Measurements from ENCODE around the gene HOGA1.
"Not testable (repeated sequence)": the region's sequence is repeated elsewhere in the genome, so short reads cannot be mapped to it uniquely, and the experiment has no call there.

HOGA1 gene

DNA sequence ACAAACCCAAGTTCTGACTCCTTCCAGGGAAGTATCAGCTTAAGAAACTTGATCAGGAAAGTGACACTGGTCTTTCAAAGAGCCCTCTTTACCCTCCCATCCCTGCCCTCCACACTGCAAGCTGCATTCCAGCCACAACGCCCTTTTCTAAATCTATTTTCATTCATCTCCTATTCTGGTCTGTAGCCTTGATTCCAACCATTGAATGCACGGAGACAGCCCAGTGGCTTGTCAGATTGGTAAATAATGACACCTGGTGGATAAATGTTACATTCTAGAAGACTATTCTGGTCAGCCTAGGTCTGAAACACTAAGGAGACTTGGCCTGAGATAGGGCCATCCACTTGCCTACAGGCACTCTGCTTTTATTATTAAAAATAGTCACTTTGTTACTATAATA, 28.2 kb downstream of the HOGA1 start:
- peak; percentile 38 for DNase-seq

DNA sequence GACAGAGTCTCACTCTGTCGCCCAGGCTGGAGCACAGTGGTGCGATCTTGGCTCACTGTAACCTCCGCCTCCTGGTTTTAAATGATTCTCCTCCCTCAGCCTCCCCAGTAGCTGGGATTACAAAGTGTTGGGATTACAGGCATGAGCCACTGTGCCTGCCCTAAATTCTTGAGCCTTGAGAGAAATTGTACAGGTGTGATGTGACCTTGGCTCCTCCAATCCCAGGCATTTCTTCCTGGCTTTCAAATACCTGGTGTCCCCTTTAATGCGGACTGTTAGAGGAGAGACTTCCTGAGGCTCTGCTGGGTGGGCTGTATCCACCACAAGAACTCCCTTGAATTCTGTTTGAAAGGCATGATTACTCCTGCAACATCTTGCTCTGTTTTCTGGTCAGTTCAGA, 34.1 kb downstream of the HOGA1 start:
- DNase-seq = no peak

DNA sequence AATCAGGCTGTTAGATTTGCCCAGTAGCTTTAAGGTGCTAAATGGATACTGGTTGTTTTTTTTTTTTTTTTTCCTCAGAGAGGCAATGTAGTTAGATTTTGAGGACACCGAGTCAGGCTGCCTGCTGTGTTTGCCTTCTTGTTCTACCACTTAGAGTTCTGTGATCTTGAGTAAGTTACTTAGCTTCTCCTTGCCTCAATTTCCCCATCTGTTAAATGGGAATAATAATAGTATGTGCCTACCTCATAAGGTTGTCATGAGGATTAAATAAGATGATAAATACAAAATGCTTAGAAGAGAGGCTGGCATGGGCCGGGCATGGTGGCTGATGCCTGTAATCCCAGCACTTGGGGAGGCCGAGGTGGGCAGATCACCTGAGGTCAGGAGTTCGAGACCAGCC, 34.5 kb downstream of the HOGA1 start:
- DNase-seq = no peak

DNA sequence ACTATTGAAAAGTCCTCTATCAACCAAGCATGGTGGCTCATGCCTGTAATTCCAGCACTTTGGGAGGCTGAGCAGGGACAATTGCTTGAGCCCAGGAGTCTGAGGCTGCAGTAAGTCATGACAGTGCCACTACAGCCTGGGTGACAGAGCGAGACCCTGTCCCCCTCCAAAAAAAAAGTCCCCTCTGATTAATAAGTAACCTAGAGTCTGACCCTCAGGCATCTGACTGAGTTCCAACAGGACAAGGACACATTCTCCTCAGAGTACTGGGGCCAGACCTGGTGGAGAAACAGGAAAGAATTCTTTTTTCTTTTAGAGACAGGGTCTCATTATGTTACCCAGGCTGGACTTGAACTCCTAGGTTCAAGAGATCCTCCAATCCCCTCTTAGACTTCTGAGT, 39.1 kb downstream of the HOGA1 start:
- no peak for DNase-seq

DNA sequence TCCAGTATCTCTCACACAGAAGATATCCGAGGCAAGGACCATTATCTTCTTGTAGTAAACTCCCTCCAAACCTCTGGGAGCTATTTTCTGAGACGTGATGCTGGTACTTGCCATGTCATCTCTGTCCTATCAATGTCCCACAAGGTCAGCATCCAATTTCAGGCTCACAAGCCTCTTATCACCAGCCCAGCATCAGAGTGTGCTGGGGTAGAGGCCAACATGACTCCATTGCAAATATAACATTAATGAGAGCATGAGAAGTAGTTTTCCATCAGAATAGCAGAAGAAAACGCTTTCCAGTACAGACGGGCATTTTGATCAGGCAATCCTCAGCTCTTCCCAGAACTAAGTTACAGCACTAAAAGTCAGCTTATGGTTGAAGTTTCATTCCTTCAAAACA, 43.5 kb downstream of the HOGA1 start:
- DNase-seq = no peak

DNA sequence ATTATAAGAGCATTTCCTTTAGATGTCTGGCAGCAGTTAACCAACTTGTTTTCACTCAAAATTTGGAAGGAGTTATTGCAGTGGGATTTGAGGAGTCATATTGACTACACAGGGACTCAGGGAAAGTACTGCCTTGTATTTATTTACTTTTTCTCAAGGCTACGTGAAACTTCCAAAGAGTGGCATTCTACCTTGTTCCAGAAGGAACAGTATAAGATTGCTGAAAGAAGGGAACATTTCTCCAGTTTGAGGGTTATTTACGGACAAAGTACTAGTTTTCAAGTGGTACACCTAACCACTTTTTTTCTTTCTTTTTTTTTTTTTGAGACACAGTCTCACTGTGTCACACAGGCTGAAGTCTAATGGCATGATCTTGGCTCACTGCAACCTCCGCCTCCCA, 44.0 kb downstream of the HOGA1 start:
- DNase-seq = no peak

DNA sequence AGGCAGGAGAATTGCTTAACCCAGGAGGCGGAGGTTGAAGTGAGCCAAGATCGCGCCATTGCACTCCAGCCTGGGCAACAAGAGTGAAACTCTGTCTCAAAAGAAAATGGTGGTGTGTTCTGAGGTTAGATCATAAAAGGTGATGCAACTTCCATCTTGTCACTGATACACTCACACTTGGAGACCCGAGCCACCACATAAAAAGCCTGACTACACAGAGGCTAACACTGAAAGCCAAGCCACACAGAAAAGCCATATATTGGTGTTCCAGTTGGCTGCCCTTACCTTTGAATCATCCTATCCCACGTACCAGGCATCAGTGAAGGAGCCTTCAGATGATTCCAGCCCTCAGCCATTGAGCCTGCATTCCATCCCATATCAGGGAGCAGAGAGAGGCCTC, 45.1 kb downstream of the HOGA1 start:
- DNase-seq = no peak

DNA sequence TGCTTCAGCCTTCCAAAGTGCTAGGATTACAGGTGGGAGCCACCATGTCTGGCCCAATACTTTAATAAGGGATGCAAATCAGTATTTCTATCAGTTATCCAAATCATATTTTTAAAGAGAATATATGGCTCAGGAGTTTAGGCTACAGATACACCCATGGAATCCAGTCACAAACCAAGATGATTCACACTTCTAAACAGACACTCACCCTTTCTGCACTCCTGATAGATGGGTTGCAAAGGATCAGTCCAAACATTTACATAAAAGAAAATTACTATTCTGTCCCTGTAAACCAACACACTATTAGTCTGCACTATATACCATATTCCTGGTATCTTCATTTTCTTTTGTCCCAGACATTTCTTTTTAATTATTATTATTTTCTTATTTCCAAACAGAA, 46.9 kb downstream of the HOGA1 start:
- DNase-seq = no peak

DNA sequence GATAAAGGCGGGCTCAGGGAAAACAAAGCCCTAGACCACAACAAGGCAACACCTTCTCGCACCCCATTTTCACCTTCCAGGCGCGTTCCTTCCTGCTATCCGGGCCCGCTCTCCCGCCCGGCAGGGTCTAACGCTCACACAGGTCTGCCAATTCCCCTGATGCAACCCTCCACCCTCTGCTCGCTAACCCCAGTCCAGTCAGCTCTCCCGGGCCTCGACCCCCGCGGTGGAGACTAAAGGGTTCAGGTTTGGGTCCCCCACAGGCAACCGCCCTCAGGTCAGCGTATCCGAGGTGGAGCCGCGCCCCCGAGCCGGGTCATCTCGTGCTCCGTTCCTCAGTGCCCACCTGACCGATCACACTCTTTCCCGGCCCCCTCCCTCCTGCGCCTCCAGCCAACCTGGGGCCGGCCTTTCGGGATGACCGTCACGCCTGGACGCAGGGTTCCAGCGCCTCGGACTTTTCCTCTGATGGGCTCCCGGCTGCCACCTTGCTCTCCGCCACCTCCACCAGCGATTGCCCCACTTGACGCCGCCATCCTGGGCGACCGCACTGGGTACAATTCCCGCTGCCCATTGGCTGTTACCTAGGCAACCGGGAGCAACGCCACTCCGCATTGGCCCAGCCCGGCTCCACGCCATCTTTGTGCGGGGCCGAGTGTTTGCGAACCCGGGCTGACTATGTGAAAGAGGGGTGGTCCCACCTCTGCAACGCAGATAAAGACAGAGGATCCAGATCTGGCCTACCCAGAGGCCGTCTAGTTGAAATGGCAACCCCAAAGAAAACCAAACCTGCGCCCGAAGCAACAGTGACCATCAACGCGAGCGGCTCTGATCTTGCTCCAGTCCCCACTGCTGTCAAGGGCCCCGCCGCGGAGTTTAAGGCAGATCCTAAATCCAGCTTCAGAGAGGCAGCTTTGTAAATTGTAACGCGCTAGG, 49.0 kb downstream of the HOGA1 start, which contains the start of gene MORN4:
TSS of gene MORN4 (minus strand) at position 552 of the 936 bp plus-strand sequence. CDS start 13,847 bp downstream, outside the sequence.
- DNase-seq = peak; percentile 92

DNA sequence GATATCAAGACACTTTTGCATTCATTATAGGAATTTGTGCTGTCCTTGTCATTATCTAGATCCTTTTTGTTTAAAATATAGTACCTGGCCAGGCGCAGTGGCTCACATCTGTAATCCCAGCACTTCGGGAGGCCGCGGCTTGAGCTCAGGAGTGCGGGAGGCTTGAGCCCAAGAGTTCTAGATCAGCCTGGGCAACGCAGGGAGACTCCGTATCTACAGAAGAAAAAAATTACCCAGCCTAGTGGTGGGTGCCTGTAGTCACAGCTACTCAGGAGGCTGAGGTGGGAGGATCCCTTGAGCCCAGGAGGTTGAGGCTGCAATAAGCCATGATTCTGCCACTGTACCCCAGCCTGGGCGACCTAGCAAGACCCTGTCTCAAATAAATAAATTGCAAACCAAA, 49.7 kb downstream of the HOGA1 start:
- DNase-seq = peak; percentile 9

DNA sequence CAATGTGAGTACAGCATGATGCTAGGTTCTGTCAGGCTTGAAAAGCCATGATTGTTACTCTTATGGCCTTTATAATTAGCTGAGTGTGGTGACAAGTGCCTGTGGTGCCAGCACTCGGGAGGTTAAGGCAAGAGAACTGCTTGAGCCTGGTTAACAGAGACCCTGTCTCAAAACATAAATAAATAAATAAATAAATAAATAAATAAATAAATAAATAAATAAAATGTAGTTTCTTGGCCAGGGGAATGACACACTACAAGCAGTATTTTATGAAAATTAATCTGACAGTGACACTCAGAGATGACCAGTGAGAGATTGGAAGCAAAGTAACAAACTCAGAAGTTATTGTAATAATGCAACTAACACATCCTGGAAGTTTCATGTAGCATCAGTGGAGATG, 51.4 kb downstream of the HOGA1 start:
- no peak for DNase-seq

DNA sequence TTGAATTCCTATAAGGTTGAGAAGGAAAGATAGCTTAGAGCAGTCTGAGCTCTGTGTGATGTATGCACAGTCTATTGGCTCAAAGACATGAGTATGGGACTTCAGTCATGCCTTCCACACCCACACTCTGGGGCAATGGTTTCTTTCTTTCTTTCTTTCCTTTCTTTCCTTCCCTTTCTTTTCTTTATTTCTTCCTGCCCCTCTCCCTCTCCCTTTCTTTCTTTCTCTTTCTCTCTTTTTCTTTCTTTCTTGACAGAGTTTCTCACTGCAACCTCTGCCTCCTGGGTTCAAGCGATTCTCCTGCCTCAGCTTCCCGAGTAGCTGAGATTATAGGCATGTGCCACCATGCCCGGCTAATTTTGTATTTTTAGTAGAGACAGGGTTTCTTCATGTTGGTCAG, 54.9 kb downstream of the HOGA1 start:
- DNase-seq = not testable (repeated sequence)

DNA sequence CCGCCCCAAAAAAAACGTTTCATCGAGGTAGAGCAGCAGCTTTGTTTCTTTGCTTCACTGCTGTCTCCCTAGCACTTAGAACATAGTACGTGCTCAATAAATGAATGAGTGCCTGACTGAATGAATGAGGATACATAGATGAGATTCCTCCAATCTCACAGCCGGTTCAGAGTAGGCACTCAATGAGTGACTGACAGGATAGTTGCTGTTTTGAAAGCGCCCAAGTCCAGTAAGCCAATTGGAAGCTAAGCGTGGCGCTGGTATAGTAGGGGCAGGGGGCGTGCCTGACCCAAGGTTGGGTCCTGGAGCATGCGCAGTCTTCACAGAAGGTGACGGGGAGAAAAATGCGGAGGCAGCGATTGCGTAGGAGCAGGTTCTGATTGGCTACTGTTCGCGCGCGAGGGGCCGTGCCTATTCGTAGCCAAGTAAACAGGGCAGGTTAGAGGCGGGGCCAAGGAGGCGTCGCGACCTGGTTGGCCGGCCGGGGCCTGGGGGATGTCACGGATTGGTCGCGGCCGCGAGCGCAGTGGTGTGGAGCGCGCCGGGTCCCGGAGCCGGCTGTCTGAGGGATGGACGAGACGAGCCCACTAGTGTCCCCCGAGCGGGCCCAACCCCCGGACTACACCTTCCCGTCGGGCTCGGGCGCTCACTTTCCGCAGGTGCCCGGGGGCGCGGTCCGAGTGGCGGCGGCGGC, 56.1 kb downstream of the HOGA1 start, which contains the start of gene PI4K2A:
TSS of gene PI4K2A (plus strand) at position 498 of the 694 bp plus-strand sequence. CDS start at position 570, 72 bp downstream.
- peak; percentile 99 for DNase-seq

DNA sequence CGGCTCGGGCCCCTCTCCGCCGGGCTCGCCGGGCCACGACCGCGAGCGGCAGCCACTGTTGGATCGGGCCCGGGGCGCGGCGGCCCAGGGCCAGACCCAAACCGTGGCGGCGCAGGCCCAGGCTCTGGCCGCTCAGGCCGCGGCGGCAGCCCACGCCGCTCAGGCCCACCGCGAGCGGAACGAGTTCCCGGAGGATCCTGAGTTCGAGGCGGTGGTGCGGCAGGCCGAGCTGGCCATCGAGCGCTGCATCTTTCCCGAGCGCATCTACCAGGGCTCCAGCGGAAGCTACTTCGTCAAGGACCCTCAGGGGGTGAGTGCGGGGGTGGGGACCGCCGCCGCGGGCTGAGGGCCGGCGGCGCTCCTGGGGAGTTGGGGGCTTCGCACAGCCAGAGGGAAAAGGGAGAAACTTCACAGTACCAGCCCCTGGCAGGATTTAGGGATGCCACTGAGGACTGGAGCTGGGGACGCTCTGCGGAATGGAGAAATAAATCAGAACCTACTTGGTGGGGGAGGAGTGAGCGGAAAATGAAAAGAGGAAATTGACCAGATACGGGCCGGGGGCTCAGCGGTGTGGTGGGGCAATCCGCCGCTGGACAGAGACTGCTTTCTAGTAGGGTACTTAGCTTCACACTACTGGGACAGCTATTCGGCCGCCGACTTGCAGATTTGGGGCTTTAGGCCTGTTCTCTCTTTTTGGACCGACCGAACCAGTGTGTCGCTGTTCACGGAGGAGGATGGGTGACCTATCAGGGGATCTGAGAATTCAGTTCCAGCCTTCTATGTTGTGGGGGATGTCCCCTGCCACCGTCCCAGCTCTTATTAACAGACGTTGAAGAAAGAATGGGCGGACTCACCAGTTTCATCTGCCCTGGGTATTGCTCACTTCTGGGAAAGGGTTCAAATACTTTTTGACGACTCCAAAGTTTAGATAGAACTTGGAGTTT, 57.0 kb downstream of the HOGA1 start:
- DNase-seq = peak; percentile 33

DNA sequence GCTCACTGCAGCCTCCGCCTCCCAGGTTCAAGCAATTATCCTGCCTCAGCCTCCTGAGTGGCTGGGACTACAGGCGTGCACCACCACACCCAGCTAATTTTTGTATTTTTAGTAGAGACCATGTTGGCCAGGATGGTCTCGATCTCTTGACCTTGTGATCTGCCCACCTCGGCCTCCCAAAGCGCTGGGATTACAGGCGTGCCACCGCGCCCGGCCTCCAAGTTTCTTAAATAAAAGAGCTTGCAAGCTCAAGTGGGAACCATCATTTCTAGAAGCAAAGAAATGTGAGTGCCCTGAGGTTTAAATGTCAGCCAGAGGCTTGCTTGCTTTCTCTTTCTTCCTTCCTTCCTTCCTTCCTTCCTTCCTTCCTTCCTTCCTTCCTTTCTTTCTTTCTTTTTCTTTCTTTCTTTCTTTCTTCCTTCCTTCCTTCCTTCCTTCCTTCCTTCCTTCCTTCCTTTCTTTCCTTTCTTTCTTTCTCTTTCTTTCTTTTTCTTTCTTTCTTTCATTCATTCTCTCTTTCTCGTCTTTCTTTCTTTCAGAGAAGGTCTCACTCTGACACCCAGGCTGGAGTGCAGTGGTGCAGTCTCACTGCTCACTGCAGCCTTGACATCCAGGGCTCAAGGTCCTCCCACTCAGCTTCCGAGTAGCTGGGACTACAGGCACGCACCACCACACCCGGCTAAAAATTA, 58.4 kb downstream of the HOGA1 start:
- DNase-seq = not testable (repeated sequence)

DNA sequence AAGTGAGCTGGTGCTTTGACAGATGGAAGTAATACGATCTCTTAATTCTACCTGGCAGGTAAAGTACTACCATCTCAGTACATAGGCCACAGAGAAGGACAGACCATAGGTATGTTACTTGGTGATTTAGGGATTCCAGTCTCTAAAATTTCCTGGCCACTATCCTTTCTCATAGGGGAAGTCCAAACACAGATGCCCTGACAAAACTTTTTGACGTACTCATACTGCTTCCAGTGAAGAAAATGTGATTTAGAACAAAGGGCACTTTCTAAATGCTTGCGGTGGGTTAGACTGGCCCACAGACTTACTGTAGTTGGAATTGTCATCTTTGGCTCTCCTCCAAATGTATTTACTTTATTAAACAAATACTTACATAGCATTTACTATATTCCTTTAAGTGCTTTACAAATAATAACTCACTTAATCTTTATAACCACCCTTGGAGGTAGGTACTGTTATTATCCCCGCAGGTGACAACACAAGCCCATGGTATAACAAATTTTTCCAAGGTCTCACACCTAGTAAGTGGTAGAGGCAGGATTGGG, 59.3 kb downstream of the HOGA1 start:
- no peak for DNase-seq

DNA sequence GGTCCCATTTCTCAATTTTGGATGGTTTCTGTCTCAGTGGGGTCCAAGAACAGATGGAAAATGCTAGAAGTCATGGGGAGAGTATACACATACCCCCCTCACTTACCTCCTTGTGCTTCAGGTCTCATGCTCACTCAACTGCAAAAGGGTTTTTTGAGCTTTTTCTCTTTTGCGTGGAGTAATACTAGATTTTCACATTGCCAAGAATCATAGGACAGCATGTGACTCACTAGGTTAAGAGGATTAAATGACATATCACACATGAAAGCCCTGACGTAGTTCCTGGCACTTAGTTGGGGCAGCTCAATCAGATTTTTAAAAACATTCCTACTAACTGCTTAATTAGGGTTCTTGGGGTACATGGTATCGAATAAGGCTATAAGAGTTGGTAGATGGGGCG, 60.7 kb downstream of the HOGA1 start:
- no peak for DNase-seq

DNA sequence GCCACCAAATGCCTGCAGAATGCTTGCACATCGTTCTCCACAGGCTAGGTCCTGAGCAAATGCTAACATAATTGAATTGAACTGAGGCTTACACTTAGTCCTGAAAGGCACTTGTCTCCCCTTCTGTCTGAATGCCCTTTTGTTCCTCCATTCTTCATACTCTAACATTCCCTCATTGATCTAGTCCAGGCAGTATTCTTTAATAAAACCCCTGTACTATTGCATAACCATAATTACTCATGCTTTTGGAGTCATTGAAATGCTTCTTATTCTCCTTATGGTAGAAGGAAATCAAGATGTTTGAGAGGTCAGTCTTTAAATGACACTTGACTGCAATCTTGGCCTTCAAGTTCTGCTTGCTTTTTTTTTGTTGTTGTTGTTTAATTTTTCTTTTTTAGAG, 63.4 kb downstream of the HOGA1 start:
- peak; percentile 47 for DNase-seq

DNA sequence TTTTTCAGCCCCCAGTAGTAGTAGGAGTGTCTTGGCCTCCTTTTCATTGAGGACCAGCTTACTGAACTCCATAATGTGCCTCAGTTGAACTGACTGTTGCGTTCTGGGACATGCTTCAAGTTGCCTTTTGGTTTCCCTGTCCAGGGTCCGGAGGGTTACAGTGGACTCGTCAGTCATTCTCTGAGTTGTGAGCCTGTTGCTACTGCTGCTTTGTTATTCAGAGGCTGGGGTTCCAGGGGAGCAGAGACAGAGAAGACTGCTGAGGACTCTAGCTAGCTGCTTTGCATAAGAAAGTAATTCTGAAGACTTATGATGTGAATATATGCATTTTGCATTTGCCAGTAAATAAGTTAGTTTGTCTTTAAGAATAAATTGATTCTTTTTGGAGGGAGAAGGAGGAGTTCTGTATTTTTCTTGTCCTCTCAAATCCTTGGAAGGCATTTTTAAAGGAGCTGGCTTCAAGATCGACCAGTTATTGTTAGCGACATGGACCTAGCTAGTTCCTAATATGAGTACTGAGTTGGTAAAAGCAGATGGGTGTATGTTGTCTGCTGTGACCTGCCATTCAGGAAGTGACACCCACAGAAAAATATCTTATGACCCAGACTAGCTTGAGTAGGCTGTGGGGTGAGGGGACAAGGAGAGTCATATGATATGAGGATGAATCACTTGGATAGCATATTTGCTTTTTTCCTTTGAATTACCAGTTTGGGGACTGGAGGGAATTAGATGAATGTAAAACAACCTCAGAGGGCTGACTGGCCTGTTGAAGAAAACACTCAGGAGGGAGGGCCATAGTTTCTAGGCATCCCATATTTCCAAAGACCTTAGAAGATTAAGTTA, 64.6 kb downstream of the HOGA1 start:
- DNase-seq = peak; percentile 96

DNA sequence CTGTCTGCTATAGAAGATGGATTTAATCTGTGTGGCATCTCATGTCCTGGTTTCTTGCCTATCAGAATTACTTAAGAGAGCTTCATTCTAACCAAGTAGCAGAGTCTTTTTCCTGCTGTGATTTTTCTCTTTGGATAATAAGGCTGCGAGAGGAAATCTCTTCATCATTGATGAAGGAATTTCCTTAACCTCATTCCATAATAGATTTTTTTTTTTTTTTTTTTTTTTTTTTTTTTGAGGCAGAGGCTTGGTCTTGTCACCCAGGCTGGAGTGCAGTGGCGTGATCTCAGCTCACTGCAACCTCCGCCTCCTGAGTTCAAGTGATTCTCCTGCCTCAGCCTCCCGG, 65.2 kb downstream of the HOGA1 start:
- not testable (repeated sequence) for DNase-seq

DNA sequence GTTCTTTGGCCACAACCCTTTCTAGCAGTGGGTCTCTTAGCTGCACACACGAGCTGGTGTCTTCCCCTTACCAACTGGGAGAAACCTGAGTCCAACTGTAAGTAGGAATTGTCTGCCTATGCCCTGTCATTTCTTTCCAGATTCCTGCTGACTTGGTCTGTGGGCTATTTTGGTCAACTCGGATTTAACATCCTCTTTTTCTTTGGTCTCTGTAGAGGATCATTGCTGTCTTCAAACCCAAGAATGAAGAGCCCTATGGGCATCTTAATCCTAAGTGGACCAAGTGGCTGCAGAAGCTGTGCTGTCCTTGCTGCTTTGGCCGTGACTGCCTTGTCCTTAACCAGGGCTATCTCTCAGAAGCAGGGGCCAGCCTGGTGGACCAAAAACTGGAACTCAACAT, 66.5 kb downstream of the HOGA1 start:
- DNase-seq = no peak
